ENCODE results near the gene SNX4.
"Not testable (repeated sequence)": the region's sequence is repeated elsewhere in the genome, so short reads cannot be mapped to it uniquely, and the experiment has no call there.

Gene SNX4

DNA sequence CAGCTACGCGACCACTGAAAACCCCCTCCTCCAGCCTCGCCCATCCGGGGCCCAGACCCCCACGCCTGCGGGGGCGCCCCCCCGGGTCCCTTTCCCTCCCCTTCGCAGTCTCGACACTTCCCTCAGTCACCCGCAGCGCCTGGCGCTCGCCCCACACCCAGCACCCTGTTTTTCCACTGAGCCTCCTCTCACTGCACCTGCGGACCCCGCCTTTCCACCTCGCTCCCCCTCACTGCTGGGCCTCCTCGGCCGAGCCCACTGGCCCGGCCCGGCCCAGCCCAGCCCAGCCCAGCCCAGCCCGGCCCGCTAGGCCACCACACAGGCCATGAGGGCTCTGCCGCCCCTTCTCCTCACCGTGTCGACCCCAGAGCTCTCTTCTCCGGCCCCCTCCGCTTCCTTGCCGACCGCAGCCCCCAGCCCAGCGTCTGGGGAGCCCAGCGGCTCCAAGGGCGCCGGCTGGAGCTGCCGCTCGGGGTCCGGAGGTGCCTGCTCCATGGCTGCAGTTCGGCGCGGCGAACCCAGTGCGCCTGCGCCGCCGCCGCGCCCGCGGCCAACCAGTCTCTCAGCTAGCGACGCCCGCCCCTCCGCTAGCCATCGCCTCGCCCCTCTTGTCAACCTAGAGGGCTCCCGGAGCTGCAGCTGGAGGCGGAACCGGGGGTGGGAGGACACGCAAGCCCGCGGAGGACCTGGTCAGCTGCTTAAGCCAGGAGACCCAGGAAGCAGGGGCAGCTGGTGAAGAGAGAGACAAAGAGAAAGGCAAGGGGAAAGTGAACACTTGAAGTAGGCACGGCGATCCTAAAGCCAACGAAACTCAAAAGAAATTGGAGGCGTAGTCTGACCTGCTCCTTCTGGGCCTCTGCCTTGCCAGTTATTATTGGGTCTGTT lies at the start of gene SNX4:
Gene SNX4, minus strand, starts transcription at position 525 of the 885 bp plus-strand sequence. Its CDS starts 30 bp downstream, at position 495.
- peak; percentile 68 to 73 for DNase-seq (ENCODE audit: low read depth in 2 of 2)

GRCh38 chr3:125556314-125556713 lies 36.3 kb upstream of the SNX4 start:
- DNase-seq (ENCODE audit: low read depth in 2 of 2) = no peak

GRCh38 chr3:125552401-125552800 lies 32.4 kb upstream of the SNX4 start:
- no peak for DNase-seq (ENCODE audit: low read depth in 2 of 2)

- DNase-seq (ENCODE audit: low read depth in 2 of 2) = no peak
Observed at GRCh38 chr3:125528920-125529319, 8.9 kb upstream of the SNX4 start.

DNA sequence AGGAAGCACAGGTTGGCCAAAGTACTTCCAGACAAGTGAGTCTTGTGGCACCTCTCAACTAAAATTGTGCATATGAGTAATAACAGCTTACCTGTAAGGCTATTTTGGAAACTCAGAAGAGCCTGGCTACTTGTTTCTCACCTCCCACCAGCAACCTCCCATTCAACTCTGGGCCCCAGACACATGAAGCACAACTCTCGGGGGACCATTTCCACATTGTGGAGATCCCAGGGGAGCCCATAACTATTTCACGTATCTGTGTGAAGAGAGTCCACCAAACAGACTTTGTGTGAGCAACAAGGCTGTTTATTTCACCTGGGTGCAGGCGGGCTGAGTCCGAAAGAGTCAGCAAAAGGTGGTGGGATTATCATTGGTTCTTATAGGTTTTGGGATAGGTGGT lies 5.2 kb upstream of the SNX4 start:
- no peak for DNase-seq (ENCODE audit: low read depth in 2 of 2)

DNA sequence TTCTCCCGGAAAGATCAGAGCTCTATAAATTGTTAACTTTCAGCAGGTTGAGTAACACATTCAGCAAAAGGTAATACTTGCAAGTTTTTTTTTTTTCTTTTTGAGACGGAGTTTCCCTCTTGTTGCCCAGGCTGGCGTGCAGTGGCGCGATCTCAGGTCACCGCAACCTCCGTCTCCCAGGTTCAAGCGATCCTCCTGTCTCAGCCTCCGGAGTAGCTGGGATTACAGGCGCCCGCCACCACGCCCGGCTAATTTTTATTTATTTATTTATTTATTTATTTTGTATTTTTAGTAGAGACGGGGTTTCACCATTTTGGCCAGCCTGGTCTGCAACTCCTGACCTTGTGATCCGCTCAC lies 539 bp upstream of the SNX4 start:
- not testable (repeated sequence) for DNase-seq (ENCODE audit: low read depth in 2 of 2)

GRCh38 chr3:125515421-125515820 lies 4.6 kb downstream of the SNX4 start:
- DNase-seq (ENCODE audit: low read depth in 2 of 2) = no peak

DNA sequence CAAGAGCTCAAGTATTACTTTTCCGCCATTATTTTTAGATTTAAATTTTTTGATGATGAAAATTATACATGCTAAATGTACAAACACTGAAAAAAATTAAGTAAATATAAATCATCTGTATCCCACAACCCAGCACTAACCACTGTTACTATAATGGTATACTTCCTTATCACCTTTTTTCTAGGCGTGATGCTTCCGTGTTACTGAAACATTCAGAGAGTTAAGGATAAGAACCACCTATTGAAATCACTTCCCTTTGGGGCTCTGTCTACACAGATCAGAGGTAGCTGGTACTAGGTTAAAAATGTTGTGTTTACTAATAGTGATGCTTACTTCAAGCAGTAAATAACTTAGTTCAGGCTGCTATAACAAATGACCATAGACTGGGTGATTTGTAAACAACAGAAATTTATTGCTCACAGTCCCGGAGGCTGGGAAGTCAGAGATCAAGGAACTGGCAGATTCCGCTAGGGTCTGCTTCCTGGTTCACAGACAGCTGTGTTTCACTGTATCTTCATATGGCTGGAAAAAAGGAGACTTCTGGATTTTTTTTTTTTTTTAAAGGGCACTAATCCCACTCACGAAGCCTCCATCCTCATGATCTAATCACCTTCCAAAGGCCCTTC lies 6.4 kb downstream of the SNX4 start:
- no peak for DNase-seq (ENCODE audit: low read depth in 2 of 2)

- DNase-seq (ENCODE audit: low read depth in 2 of 2) = no peak
Observed at GRCh38 chr3:125512135-125512920, 7.7 kb downstream of the SNX4 start.

DNA sequence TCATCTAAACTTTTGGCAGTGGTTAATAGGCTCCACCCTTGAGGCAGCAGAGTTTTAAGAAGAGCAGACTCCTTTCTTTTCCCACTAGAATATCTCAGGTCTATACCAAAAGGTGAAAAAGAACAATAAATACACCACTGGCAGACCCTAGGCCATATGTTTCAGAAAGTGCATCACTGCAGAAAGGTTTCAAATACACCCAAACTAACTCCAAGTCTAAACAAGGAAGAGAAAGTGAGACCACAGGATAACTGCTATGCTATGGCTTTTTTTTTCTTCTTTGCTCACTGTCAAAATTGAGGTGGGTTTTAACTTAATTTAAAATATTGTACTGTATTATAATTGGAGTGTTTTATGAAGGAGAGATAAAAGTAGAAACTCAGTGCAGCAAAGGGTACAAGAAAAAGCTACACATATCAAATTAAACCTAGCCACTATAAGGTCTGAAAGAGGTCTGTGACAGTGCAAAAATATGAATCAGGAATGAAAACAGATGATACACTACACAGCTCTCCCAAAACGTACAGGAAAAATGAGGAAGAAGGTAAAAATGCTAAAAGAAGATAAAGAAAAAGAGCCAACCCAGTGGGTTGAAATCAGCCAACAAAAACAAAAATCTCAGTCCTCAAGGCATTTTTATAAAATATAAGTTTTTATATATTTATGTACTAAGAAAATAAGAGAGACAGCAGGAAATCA lies 8.4 kb downstream of the SNX4 start:
- no peak for DNase-seq (ENCODE audit: low read depth in 2 of 2)

DNA sequence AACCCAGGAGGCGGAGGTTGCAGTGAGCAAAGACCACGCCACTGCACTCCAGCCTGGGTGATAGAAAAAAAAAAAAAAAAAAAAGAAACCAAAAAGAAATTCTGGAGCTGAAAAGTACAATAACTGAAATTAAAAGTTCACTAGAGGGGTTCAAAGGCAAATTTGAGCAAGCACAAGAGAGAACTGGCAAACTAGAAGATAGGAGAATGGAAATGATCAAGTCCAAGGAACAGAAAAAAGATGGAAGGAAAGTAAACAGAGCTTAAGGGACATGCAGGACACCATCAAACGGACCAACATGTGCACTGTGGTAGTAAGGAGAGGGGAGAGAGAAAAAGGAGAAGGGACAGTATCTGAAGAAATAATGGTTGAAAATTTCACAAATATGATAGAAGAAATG lies 12.9 kb downstream of the SNX4 start:
- DNase-seq (ENCODE audit: low read depth in 2 of 2) = no peak

GRCh38 chr3:125498630-125499029 lies 21.4 kb downstream of the SNX4 start:
- no peak for DNase-seq (ENCODE audit: low read depth in 2 of 2)

DNA sequence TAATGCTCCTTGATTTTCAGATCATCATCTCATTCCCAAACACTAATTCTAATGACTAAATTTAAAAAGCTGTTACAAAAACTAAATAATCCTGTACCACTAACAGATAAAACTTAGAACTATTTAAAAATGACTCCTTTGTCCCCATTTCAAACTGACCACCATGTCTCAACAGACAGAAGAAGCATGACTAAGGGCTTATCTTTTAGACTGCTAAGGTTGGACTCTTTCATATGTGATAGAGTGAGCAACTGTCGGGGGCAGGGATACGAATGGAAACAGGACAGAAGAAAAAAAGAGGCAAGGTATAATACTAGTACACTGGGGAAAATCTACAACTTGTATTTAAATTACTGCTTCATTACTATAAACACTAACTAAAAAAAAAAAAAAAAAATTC lies 23.3 kb downstream of the SNX4 start:
- no peak for DNase-seq (ENCODE audit: low read depth in 2 of 2)

DNA sequence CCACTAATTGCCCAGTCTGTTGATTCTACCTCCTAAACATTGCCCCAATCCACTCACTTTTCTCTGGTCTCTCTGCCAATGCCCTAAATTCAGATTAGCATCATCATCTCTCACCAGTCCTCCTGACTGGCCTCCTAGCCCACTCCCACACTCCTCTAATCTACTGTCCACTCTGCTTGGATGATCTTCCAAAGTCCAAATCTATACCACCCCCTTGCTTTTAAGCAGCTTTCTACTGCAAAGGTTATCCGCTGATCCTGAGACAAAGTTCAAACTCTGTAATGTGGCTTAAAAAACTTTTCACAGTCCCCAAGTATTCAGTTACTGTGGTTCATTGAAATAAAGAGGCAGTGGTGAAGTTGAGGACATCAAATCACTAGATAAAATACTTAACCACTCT lies 37.6 kb downstream of the SNX4 start:
- no peak for DNase-seq (ENCODE audit: low read depth in 2 of 2)

- DNase-seq (ENCODE audit: low read depth in 2 of 2) = no peak
Observed at GRCh38 chr3:125481786-125482185, 38.2 kb downstream of the SNX4 start.

- not testable (repeated sequence) for DNase-seq (ENCODE audit: low read depth in 2 of 2)
Observed at GRCh38 chr3:125481375-125481759, 38.6 kb downstream of the SNX4 start.

- no peak for DNase-seq (ENCODE audit: low read depth in 2 of 2)
Observed at GRCh38 chr3:125480656-125481374, 39.2 kb downstream of the SNX4 start.

GRCh38 chr3:125479091-125479490 lies 40.9 kb downstream of the SNX4 start:
- no peak for DNase-seq (ENCODE audit: low read depth in 2 of 2)

DNA sequence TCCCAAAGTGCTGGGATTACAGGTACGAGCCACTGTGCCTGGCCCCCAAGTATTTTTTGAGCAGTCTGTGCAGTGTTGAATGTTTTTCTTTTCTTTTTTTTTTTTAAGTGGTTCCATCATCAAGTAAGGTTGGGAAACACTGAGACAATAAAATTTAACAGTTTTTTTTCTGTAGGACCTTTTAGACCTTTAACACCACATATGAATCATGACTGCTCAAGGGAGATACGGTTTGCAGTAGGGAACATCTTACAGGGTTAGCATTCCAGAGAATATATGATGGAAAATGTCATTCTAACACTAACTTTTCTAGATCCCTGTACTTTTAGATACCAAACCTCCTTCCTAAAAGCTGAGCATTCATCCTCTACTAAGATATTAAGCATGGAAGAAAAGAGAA lies 41.7 kb downstream of the SNX4 start:
- DNase-seq (ENCODE audit: low read depth in 2 of 2) = no peak

DNA sequence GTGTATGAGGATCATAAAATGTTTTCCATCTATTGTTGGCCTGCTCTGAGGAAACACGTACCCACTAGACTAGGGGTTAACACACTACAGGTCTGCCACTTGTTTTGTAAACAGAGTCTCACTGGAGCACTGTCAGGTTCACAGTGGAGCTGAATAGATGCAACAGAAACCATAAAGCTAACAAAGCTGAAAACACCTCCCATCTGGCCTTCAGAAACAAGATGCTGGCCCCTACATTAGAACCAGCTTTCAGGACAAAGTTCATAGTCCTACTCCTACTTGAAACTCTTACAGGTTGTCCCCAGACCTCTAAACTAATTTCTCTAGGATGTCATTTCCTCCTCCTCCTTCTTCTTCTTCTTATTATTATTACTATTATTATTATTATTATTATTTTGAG lies 42.3 kb downstream of the SNX4 start:
- no peak for DNase-seq (ENCODE audit: low read depth in 2 of 2)

DNA sequence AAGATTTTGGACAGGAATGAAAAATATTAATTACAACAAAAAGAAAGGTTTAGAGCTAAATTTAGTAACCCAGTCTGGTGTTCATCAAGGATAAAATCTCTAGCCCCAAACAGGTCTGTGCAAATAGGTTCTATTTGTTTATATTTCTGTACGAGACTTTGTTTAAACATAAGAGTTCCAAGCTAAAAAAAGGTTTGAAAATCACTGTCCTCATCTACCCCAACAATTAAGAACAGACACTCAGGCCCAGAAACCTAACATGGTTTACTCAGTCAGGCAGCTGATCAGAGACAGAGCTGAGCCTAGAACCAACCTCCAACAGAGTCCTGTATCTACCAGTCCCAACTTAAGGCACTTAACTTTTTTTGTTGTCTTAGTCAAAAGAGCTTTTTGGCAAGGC lies 49.3 kb downstream of the SNX4 start:
- no peak for DNase-seq (ENCODE audit: low read depth in 2 of 2)
